Measurements from ENCODE around the gene GNPTG. TPM values are rescaled to one million over a fixed set of nuclear protein-coding genes. Genes with fewer than 3 reads are reported as not detected.

The GNPTG gene
- total and polyA plus RNA-seq, 9 donors: 37.6 to 46.8 (median 40.3) TPM

DNA sequence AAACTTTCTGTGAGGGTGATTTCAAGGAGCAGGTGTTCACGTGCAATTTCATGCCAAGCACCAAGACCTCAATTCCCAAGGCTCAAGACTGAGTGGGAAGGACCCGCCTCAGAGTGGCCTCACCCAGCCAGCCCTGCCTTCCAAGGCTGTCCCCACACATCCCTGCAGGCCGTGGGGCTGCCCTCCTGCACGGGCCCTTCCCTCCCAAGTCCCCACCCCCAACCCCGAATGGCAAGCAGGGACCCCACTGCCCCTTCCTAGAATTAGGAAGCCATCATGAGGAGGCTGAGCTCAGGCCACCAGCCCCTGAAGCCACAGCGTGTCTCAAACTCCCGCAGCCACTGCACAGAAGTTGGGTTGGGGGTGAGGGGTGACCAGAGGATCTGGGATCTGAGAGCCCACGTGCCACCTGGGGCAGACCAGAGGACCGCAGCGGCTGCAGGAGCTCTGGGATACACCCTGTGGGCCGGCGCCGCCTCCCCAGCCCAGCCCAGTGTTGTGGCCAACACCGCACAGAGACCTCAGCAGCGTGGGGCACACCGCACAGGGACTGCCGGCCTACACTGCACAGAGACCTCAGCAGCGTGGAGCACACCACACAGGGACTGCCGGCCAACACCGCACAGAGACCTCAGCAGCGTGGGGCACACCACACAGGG, 20.7 kb downstream of the GNPTG start:
- no peaks in the 10 kb centered on the region for H3K27me3 ChIP-seq (ENCODE audit: control insufficient read depth, insufficient read depth, low read length)
- no peak overlapping the region for H3K27ac ChIP-seq (ENCODE audit: low read length)
- no peaks in the 10 kb centered on the region for H3K4me1 ChIP-seq (ENCODE audit: control insufficient read depth, insufficient read depth, low read length)
- H3K9me3 ChIP-seq (replicated peaks; ENCODE audit: control insufficient read depth, low read depth, low read length): no peaks in the 10 kb centered on the region
- no peak for DNase-seq
- WGBS (ENCODE audit: insufficient coverage): 85% methylated on average over 9 of the region's 21 CpGs
- H3K36me3 ChIP-seq (ENCODE audit: control insufficient read depth, insufficient read depth, low read length): peaks cover 22% of the 10 kb centered on the region
- no peak overlapping the region for H3K4me3 ChIP-seq (ENCODE audit: low read length)

DNA sequence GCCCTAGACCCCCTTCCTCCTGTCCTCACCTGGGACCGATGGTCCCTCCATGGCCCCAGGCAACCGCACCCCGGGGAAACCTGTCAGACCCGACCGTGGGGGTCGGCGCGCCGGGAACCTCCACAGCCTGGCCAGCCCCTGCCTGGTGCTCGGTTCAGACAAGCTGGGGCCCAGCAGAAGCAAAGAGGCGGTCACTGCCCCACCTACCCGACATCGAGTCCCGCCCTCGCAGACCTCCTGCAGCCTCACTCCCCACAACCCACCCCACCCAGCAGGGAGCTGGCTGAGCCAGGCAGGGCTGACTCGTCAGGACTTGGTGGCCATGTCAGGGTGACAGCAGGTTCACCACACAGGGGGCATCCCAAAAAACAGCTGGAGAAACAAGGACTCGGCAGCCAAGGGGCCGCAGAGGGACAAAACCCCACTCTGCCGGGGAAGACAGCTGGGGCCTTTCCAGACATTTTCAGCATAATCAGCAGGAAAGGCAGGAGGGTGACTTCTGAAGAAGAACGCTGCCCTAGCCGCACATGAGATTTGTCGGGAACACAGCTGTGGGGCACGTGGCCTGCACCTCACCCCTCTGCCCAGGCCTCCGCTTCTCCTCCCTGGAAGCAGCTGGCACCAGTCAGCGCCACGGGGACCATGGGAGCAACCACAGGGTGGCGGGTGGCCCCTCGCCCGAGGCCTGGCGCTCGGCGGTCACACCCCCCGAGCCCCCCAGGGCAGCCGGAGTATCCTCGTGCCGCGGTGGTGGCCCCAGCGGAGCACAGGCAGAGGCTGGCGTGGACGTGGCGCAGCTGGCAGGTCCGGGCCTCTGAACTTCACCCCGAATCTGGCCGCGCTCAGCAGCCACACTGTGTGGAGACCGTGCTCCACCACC, 22.9 kb downstream of the GNPTG start:
- H3K27me3 ChIP-seq (ENCODE audit: control insufficient read depth, insufficient read depth, low read length): peaks cover 3% of the 10 kb centered on the region
- peaks cover 6% of the 10 kb centered on the region for H3K4me1 ChIP-seq (ENCODE audit: control insufficient read depth, insufficient read depth, low read length)
- no peak overlapping the region for H3K27ac ChIP-seq (ENCODE audit: low read length)
- H3K36me3 ChIP-seq (ENCODE audit: control insufficient read depth, insufficient read depth, low read length): peaks cover 22% of the 10 kb centered on the region
- DNase-seq: no peak
- H3K9me3 ChIP-seq (replicated peaks; ENCODE audit: control insufficient read depth, low read depth, low read length): no peaks in the 10 kb centered on the region
- no peak overlapping the region for H3K4me3 ChIP-seq (ENCODE audit: low read length)
- 82% methylated on average over 40 of the region's 46 CpGs for WGBS (ENCODE audit: insufficient coverage)

DNA sequence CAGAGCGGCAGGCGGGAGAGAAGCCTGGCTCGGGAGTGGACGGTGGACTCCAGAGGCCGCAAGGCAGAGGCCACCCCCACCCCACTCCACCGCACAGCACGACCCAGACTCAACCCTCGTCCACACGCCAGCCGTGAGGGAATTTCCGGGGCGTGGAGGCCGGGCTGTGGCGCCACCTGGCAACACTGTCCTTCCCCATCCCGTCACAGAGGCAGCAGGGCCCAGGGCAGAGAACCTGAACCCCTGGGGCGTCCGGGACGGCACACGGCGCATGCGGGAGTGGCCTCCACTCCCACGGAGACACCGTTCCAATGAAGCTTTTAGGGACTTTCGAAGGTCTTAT, 23.5 kb downstream of the GNPTG start:
- Histone ChIP-seq H3K27ac (ENCODE audit: low read length) (no peak overlapping the region), H3K4me3 (ENCODE audit: low read length) (no peak overlapping the region), H3K27me3 (ENCODE audit: control insufficient read depth, insufficient read depth, low read length) (peaks cover 6% of the 10 kb centered on the region), H3K4me1 (ENCODE audit: control insufficient read depth, insufficient read depth, low read length) (peaks cover 10% of the 10 kb centered on the region), H3K9me3 (replicated peaks; ENCODE audit: control insufficient read depth, low read depth, low read length) (no peaks in the 10 kb centered on the region), H3K36me3 (ENCODE audit: control insufficient read depth, insufficient read depth, low read length) (peaks cover 18% of the 10 kb centered on the region)
- WGBS (ENCODE audit: insufficient coverage): 87% methylated on average over 20 of the region's 24 CpGs
- no peak for DNase-seq

DNA sequence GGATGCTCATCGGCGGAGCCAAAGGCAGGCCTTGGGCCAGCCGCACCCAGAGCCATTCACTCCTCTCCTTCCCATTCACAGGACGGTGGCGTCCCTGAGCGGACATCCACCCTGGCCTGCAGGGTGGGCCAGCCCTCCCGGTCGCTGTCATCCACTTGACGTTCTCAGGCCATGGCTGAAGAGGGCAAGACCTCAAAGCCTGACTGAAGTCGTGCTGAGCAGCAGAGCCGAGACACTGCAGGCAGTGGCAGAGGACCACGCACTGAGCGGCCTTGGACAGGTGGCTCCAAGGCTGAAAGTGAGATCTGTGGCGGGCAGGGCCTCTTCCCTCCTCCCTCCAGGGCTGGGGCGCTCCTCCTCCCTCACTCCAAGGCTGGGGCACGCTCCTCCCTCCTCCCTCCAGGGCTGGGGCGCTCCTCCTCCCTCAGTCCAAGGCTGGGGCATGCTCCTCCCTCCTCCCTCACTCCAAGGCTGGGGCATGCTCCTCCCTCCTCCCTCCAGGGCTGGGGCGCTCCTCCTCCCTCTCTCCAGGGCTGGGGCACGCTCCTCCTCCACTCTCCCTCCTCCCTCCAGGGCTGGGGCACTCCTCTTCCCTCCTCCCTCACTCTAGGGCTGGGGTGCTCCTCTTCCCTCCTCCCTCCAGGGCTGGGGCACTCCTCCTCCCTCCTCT, 24.1 kb downstream of the GNPTG start:
- no peaks in the 10 kb centered on the region for H3K9me3 ChIP-seq (replicated peaks; ENCODE audit: control insufficient read depth, low read depth, low read length)
- peaks cover 10% of the 10 kb centered on the region for H3K4me1 ChIP-seq (ENCODE audit: control insufficient read depth, insufficient read depth, low read length)
- no peak overlapping the region for H3K4me3 ChIP-seq (ENCODE audit: low read length)
- 88% methylated on average over 18 of the region's 19 CpGs for WGBS (ENCODE audit: insufficient coverage)
- no peak for DNase-seq
- H3K36me3 ChIP-seq (ENCODE audit: control insufficient read depth, insufficient read depth, low read length): peaks cover 17% of the 10 kb centered on the region
- no peak overlapping the region for H3K27ac ChIP-seq (ENCODE audit: low read length)
- H3K27me3 ChIP-seq (ENCODE audit: control insufficient read depth, insufficient read depth, low read length): peaks cover 6% of the 10 kb centered on the region

DNA sequence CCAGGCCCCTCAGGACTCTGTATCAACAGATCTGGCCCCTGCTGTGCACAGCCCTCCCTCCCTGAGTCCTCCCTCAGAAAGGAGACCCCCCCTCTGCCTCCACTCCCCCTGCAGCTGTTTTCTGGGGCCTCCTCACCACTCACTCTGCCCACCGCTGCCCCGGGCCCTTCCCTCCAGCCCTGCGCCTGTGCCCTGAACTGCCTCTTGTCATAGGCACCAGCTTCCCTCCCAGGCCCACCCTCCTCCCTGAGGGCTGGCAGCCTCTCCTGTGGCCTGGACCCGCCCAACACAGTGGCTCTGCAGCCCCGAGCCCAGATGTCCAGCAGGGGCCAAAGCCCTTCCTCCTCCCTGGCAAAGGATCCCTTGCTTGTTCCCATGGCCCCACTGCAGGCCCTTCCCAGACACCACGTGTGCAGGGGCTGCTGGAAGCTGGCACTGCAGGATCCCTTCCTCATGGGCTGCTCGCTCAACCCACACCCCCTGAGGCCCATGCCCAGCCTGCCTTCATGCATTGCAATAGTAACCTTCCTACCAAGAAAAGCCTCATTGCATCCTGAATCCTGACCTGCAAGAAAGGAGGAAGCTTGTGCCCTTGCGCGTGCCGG, 25.8 kb downstream of the GNPTG start:
- Histone ChIP-seq H3K27me3 (ENCODE audit: control insufficient read depth, insufficient read depth, low read length) (peaks cover 6% of the 10 kb centered on the region), H3K9me3 (replicated peaks; ENCODE audit: control insufficient read depth, low read depth, low read length) (no peaks in the 10 kb centered on the region), H3K4me3 (ENCODE audit: low read length) (no peak overlapping the region), H3K27ac (ENCODE audit: low read length) (no peak overlapping the region), H3K4me1 (ENCODE audit: control insufficient read depth, insufficient read depth, low read length) (peaks cover 10% of the 10 kb centered on the region), H3K36me3 (ENCODE audit: control insufficient read depth, insufficient read depth, low read length) (peaks cover 25% of the 10 kb centered on the region)
- 84% methylated on average over 10 of the region's 10 CpGs for WGBS (ENCODE audit: insufficient coverage)
- no peak for DNase-seq

DNA sequence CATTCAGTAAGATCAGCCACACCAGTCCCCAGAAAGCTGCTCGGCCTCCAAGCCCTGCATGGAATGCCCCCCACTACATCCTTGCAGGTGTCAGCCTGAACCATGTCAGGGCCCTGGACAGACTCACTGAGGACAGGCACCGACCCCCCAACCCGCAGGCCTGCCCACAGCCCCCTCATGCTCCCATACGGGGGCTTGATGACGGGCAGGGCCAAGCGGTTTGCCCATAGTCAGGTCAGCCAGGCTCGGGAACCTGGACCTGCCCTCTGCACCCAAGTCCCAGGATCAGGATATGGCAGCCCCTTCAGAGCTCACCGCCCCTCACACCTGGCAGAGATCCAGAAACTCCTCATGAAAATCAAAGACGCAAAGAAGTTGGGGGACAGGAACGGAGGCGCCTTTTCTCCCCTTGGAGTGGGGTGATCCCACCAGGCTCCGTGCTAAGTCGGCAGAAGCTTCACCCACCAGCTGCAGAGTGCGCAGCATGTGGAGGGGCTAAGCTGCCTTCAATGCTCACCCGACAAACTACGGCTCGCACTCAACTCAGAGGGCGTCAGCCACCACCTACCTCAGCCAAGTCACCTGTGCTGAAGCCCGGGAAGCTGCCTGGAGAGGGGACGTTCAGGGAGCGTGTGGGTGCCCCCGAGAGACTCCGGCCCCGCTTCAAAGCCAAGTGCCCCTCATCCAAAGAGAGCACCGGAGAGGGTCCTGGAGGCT, 26.5 kb downstream of the GNPTG start:
- 83% methylated on average over 17 of the region's 25 CpGs for WGBS (ENCODE audit: insufficient coverage)
- no peak for DNase-seq
- H3K9me3 ChIP-seq (replicated peaks; ENCODE audit: control insufficient read depth, low read depth, low read length): no peaks in the 10 kb centered on the region
- no peak overlapping the region for H3K27ac ChIP-seq (ENCODE audit: low read length)
- no peak overlapping the region for H3K4me3 ChIP-seq (ENCODE audit: low read length)
- H3K27me3 ChIP-seq (ENCODE audit: control insufficient read depth, insufficient read depth, low read length): peaks cover 6% of the 10 kb centered on the region
- H3K36me3 ChIP-seq (ENCODE audit: control insufficient read depth, insufficient read depth, low read length): peaks cover 26% of the 10 kb centered on the region
- peaks cover 10% of the 10 kb centered on the region for H3K4me1 ChIP-seq (ENCODE audit: control insufficient read depth, insufficient read depth, low read length)

DNA sequence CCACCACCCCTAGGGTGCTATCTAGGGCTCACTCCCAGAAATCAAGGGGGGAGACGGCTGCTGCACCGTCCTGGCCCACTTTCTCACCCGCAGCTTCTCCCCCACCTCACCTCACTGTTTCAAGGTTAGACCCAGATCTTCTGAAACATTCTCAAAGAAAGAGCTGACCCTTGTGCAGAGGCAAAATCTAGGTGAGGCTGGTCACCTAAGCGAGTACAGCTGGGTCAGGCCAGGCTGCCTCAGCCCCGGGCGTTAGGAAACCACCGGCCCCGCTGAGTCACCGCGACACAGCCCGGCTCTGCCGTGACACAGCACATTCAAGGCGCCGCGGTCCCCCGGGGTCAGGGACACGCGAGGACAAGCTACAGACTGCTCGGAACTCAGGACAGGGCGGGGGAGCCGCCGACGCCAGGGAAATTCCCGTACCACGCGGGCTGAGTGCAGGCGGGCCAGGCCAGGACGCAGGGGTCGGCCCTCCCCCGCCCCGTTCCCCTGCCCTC, 27.1 kb downstream of the GNPTG start:
- Histone ChIP-seq H3K9me3 (replicated peaks; ENCODE audit: control insufficient read depth, low read depth, low read length) (no peaks in the 10 kb centered on the region), H3K27me3 (ENCODE audit: control insufficient read depth, insufficient read depth, low read length) (peaks cover 6% of the 10 kb centered on the region), H3K4me3 (ENCODE audit: low read length) (peak overlapping the region; percentile 19), H3K4me1 (ENCODE audit: control insufficient read depth, insufficient read depth, low read length) (peaks cover 10% of the 10 kb centered on the region), H3K36me3 (ENCODE audit: control insufficient read depth, insufficient read depth, low read length) (peaks cover 31% of the 10 kb centered on the region), H3K27ac (ENCODE audit: low read length) (no peak overlapping the region)
- 6% methylated on average over 31 of the region's 31 CpGs for WGBS (ENCODE audit: insufficient coverage)
- DNase-seq: peak; percentile 59

DNA sequence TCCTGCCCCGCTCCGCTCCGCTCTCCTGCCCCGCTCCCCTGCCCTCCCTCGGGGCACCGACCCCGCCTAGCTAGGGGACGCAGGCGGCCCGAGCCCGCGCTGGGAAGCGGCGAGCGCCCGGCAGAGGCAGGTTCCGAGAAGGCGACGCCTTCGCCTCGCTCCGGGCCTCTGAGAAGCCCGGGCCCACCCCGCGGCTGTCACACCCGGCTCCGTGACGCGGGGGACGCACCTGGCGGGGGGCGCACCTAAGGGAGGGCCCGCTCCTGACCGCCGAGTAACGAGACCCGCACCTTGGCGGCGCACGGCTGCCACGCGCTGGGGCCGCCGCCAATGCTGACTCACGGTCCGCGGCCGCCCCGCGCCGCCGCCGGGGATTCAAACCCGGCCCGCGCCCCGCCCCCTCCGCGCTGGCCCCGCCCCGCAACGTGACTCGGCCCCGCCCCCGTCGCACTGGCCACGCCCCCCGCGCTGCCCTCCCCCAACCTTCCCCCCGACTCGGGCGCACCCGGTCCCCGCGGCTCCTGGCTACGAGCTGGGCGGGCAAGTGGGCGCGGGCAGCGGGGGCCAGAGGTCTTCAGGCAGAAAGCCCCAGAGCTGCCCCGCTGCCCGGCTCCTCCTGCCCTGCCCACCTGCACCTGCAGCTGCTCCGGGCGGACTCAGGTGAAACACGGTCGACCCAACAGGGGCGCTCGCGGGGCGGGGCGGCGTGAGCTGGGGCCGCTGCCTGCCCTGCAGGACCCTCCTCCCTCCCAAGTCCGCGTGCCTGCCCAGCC, 27.8 kb downstream of the GNPTG start:
- 2% methylated on average over 68 of the region's 95 CpGs for WGBS (ENCODE audit: insufficient coverage)
- Histone ChIP-seq H3K4me3 (ENCODE audit: low read length) (peak overlapping the region; percentile 19), H3K9me3 (replicated peaks; ENCODE audit: control insufficient read depth, low read depth, low read length) (no peaks in the 10 kb centered on the region), H3K4me1 (ENCODE audit: control insufficient read depth, insufficient read depth, low read length) (peaks cover 10% of the 10 kb centered on the region), H3K27ac (ENCODE audit: low read length) (no peak overlapping the region), H3K27me3 (ENCODE audit: control insufficient read depth, insufficient read depth, low read length) (peaks cover 6% of the 10 kb centered on the region), H3K36me3 (ENCODE audit: control insufficient read depth, insufficient read depth, low read length) (peaks cover 32% of the 10 kb centered on the region)
- DNase-seq: peak; percentile 55

DNA sequence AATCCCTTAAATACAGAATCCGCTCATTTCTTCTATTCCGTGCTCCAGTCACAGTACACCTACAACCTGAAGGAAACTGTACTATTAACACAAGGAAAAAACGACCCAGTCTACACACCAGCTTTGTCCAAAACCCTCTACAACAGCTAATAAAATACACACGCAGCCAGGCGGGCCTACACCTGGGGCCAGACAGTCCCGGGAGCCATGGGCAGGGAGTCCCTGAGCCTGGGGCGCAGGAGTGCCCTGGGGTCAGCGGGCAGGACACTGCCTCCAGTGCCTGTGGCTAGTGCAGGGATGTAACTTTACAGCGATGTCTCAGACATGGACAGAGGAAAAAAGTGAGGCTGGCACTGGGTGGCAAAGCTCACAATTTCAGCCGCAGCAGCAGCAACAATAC, 28.5 kb downstream of the GNPTG start:
- H3K4me1 ChIP-seq (ENCODE audit: control insufficient read depth, insufficient read depth, low read length): peaks cover 10% of the 10 kb centered on the region
- WGBS (ENCODE audit: insufficient coverage): 84% methylated on average over 5 of the region's 10 CpGs
- H3K4me3 ChIP-seq (ENCODE audit: low read length): no peak overlapping the region
- no peaks in the 10 kb centered on the region for H3K9me3 ChIP-seq (replicated peaks; ENCODE audit: control insufficient read depth, low read depth, low read length)
- no peak overlapping the region for H3K27ac ChIP-seq (ENCODE audit: low read length)
- DNase-seq: no peak
- H3K36me3 ChIP-seq (ENCODE audit: control insufficient read depth, insufficient read depth, low read length): peaks cover 38% of the 10 kb centered on the region
- peaks cover 6% of the 10 kb centered on the region for H3K27me3 ChIP-seq (ENCODE audit: control insufficient read depth, insufficient read depth, low read length)

Data from muscle of leg (tissue), 11 donors.